Measurements from ENCODE around the gene CEMIP. TPM values are rescaled to one million over a fixed set of nuclear protein-coding genes. Genes with fewer than 3 reads are reported as not detected.

CEMIP gene
- total and polyA plus RNA-seq, 2 of the 4 experiments (the other 2 are of a cell fraction) = 63.8 to 78.0 TPM

DNA sequence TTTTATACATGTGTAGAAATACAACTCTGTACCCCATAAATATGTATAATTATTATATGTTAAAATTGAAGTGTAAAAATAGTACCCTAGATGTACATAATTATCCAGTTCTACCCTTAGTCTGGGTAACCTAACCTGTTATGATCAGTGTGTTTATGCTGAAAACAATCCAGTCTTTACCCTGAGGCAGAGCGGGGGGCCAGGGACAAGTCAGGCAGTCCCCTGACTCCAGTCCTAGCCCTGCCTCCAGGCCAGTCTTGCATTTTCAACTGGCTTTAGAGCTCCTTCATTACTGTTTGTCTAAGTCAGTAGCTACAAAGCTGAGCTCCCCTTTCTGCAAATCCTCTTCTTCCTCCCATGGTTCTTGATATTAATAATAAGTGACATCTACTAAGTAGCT lies 207.3 kb downstream of the CEMIP start:
- Histone ChIP-seq H3K9me3 (ENCODE audit: control insufficient read depth, insufficient read depth, low read length) (no peaks in the 10 kb centered on the region), H2BK20ac (ENCODE audit: low read depth, low read length) (no peak overlapping the region), H2BK120ac (ENCODE audit: low read depth, low read length) (no peak overlapping the region), H2BK15ac (ENCODE audit: low read depth, low read length) (no peak overlapping the region), H3K14ac (replicated peaks; ENCODE audit: low read depth, low read length) (no peak overlapping the region), H3K27ac (ENCODE audit: insufficient read depth, low read length) (no peak overlapping the region), H3K79me1 (ENCODE audit: low read depth in 1 of 2, low read length in 2 of 2) (peaks cover 25 to 75% of the 10 kb centered on the region in 2 experiments), H3K56ac (ENCODE audit: extremely low read depth, insufficient read depth, low read length) (no peak overlapping the region), H2BK5ac (ENCODE audit: low read depth, low read length, poor library complexity, severe bottlenecking) (no peak overlapping the region), H3K4ac (ENCODE audit: low read depth, low read length) (no peak overlapping the region), H2AK9ac (replicated peaks; ENCODE audit: low read depth, low read length, poor library complexity) (no peak overlapping the region), H3K23ac (ENCODE audit: low read depth, low read length) (no peak overlapping the region), H3K9ac (ENCODE audit: low read depth, low read length) (no peak overlapping the region), H3K27me3 (ENCODE audit: control insufficient read depth, insufficient read depth, low read length) (no peaks in the 10 kb centered on the region), H3K9me1 (ENCODE audit: insufficient read depth, low read length) (peaks cover 19% of the 10 kb centered on the region), H3K4me1 (ENCODE audit: control insufficient read depth, insufficient read depth, low read length) (peaks cover 6% of the 10 kb centered on the region), H3K4me2 (ENCODE audit: low read depth, low read length) (no peak overlapping the region), H4K91ac (ENCODE audit: insufficient read depth, low read depth, low read length) (no peak overlapping the region), H3K4me3 (ENCODE audit: insufficient read depth, low read depth, low read length) (no peak overlapping the region), H4K5ac (ENCODE audit: low read depth, low read length) (no peak overlapping the region), H3K36me3 (ENCODE audit: control insufficient read depth, insufficient read depth, low read length) (peaks cover 3% of the 10 kb centered on the region), H4K8ac (ENCODE audit: low read depth in 2 of 2, low read length in 2 of 2) (no peak overlapping the region), H2AFZ (replicated peaks; ENCODE audit: low read length, poor library complexity) (no peak overlapping the region), H4K20me1 (ENCODE audit: insufficient read depth, low read length) (peaks cover 25% of the 10 kb centered on the region; the same call in 1 of the 2 replicates), H3K18ac (ENCODE audit: low read depth, low read length) (no peak overlapping the region), H2AK5ac (ENCODE audit: low read depth, low read length) (no peak overlapping the region)
- intact Hi-C loops (cut with micrococcal nuclease) (no loop called here), dilution Hi-C loops (cut with HindIII; ENCODE audit: low sequenced_read_pairs, unreplicated experiment) (no loop called here), in situ Hi-C loops (cut with MboI; ENCODE audit: low sequenced_read_pairs) (no loop called here)
- BruUV-seq (replicated peaks) = no TSS peak
- ChIA-PET POLR2A (ENCODE audit: unreplicated experiment) (no interaction called here), CTCF (interaction anchor here (0.5 to 2.0 kb wide), 2 partner anchors 17 to 1512 kb away, joined by 3 to 6 read pairs; no protein-coding TSS in a partner anchor)
- ATAC-seq (ENCODE audit: low read depth) (no peak), DNase-seq (no peak)
- TF ChIP-seq SMC3 (IDR thresholded peaks at IDR 0.05; ENCODE audit: low read depth, low read length) (no peak), RFX5 (IDR thresholded peaks at IDR 0.05; ENCODE audit: low read depth, low read length) (no peak), MXI1 (IDR thresholded peaks at IDR 0.05; ENCODE audit: borderline replicate concordance, low read depth, low read length) (no peak), RAD21 (IDR thresholded peaks at IDR 0.05; ENCODE audit: low read length) (no peak), NFE2L2 (IDR thresholded peaks at IDR 0.05; ENCODE audit: low read depth, low read length) (no peak), FOS (IDR thresholded peaks at IDR 0.05; ENCODE audit: low read depth, low read length) (no peak), CHD1 (IDR thresholded peaks at IDR 0.05; ENCODE audit: low read depth, low read length) (no peak), CEBPB (IDR thresholded peaks at IDR 0.05; ENCODE audit: low read depth, low read length) (no peak), BHLHE40 (IDR thresholded peaks at IDR 0.05; ENCODE audit: low read depth, low read length) (no peak), MAZ (IDR thresholded peaks at IDR 0.05; ENCODE audit: borderline replicate concordance, low read depth, low read length) (no peak), MAFK (IDR thresholded peaks at IDR 0.05; ENCODE audit: low read depth, low read length) (no peak), RCOR1 (IDR thresholded peaks at IDR 0.05; ENCODE audit: insufficient replicate concordance, low read length) (no peak), POLR2A (IDR thresholded peaks at IDR 0.05; ENCODE audit: low read depth, low read length) (no peak)
- TF ChIP-seq, protein P1, sequence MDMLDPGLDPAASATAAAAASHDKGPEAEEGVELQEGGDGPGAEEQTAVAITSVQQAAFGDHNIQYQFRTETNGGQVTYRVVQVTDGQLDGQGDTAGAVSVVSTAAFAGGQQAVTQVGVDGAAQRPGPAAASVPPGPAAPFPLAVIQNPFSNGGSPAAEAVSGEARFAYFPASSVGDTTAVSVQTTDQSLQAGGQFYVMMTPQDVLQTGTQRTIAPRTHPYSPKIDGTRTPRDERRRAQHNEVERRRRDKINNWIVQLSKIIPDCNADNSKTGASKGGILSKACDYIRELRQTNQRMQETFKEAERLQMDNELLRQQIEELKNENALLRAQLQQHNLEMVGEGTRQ (IDR thresholded peaks at IDR 0.05; ENCODE audit: low read depth, low read length) = no peak
- TF ChIP-seq, protein P2, sequence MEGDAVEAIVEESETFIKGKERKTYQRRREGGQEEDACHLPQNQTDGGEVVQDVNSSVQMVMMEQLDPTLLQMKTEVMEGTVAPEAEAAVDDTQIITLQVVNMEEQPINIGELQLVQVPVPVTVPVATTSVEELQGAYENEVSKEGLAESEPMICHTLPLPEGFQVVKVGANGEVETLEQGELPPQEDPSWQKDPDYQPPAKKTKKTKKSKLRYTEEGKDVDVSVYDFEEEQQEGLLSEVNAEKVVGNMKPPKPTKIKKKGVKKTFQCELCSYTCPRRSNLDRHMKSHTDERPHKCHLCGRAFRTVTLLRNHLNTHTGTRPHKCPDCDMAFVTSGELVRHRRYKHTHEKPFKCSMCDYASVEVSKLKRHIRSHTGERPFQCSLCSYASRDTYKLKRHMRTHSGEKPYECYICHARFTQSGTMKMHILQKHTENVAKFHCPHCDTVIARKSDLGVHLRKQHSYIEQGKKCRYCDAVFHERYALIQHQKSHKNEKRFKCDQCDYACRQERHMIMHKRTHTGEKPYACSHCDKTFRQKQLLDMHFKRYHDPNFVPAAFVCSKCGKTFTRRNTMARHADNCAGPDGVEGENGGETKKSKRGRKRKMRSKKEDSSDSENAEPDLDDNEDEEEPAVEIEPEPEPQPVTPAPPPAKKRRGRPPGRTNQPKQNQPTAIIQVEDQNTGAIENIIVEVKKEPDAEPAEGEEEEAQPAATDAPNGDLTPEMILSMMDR (conservative IDR thresholded peaks at IDR 0.05; ENCODE audit: low read depth, low read length) = no peak
- TF ChIP-seq, protein P3, sequence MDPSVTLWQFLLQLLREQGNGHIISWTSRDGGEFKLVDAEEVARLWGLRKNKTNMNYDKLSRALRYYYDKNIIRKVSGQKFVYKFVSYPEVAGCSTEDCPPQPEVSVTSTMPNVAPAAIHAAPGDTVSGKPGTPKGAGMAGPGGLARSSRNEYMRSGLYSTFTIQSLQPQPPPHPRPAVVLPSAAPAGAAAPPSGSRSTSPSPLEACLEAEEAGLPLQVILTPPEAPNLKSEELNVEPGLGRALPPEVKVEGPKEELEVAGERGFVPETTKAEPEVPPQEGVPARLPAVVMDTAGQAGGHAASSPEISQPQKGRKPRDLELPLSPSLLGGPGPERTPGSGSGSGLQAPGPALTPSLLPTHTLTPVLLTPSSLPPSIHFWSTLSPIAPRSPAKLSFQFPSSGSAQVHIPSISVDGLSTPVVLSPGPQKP (IDR thresholded peaks at IDR 0.05; ENCODE audit: borderline replicate concordance, low read depth, low read length) = no peak
- no CpG with 5 or more reads among the region's 1 CpG for WGBS, 2 experiments (ENCODE audit: extremely low coverage in 2 of 2, insufficient read length in 1 of 2)

All from IMR-90 (cell line).